Upper lobe of left lung (tissue), 6 donors: ENCODE results near the gene COX17. TPM values are rescaled to one million over a fixed set of nuclear protein-coding genes. Genes with fewer than 3 reads are reported as not detected.

Experiments
- ATAC-seq, 2 donors: fragments of 200-7000 bp; cut with Tn5 transposase; one replicate each; pipeline ENCODE4 v1.9.1; 2022; ENCODE audit warnings: mild to moderate bottlenecking in 2 of 2, moderate library complexity in 2 of 2; ENCODE audit not compliant: low FRiP score in 2 of 2
- DNase-seq, 2 donors: peaks; one replicate each; pipeline ENCODE4 v3.0.0-alpha.2; 2019 to 2020
- H3K27ac ChIP-seq, 4 donors: fragments of 200-600 bp; sonication (generic); one replicate each; pipeline ENCODE4 v1.5.1; 2016 to 2019
- H3K27me3 ChIP-seq, 4 donors: fragments of 200-600 bp; sonication (generic); one replicate each; pipeline ENCODE4 v1.5.1; 2017 to 2019
- H3K36me3 ChIP-seq, 4 donors: fragments of 200-600 bp; sonication (generic); one replicate each; pipeline ENCODE4 v1.5.1; 2016 to 2019
- H3K4me1 ChIP-seq, 4 donors: fragments of 200-600 bp; sonication (generic); one replicate each; pipeline ENCODE4 v1.5.1; 2018 to 2019
- H3K4me3 ChIP-seq, 4 donors: fragments of 200-600 bp; sonication (generic); one replicate each; pipeline ENCODE4 v1.5.1; 2017 to 2019; ENCODE audit warnings: mild to moderate bottlenecking in 2 of 4, moderate library complexity in 1 of 4
- H3K9me3 ChIP-seq, 4 donors: fragments of 200-600 bp; sonication (generic); one replicate each; pipeline ENCODE4 v1.5.1; 2018 to 2019
- CTCF ChIP-seq, 6 experiments: fragments of 450-650 bp in 4 of 6; fragments of 200-600 bp in 2 of 6; sonication (generic) in 2 of 6; IDR thresholded peaks; one replicate each; pipeline ENCODE4 v1.5.1; 2016 to 2019; ENCODE audit warnings: antibody characterized with exemption in 6 of 6
- EP300 ChIP-seq, 4 donors: sonication (generic); formaldehyde crosslinking; IDR thresholded peaks; one replicate each; pipeline ENCODE4 v1.5.1; 2017; ENCODE audit warnings: antibody characterized with exemption in 4 of 4, control low read depth in 2 of 4
- POLR2A ChIP-seq, 4 donors: fragments of 450-650 bp; IDR thresholded peaks; one replicate each; pipeline ENCODE4 v1.5.1; 2016 to 2017; ENCODE audit warnings: antibody characterized with exemption in 4 of 4, mild to moderate bottlenecking in 2 of 4
- POLR2AphosphoS5 ChIP-seq, 2 donors: sonication (generic); formaldehyde crosslinking; IDR thresholded peaks; one replicate each; pipeline ENCODE4 v1.5.1; 2017; ENCODE audit warnings: antibody characterized with exemption in 2 of 2
- WGBS, 2 donors: methylation state at CpG; one replicate each; pipeline ENCODE4 v1.1.5; 2017 to 2018; 5-methylcytosine and 5-hydroxymethylcytosine counted together
- total RNA-seq, 6 donors: library from RNA; depleted of rRNA in 4 of 6; stranded (reverse); fragments of >200 nt in 4 of 6; gene quantifications; one replicate each; pipeline versions ENCODE4 v1.1.0 to v1.2.1, GENCODE V29; 2016 to 2021
- donor health status: DM: no; HTN: no; CAD: no; lungs with moderate emphysema.
- donor health status: DM: no; HTN: yes; CAD: no; lungs with severe emphysema.

COX17 gene
- total RNA-seq, 6 donors from 2014 or later, result 32.3 to 60.8 (median 51.8) TPM

GRCh38 chr3:119677641-119677934 is 382 bp upstream of the COX17 start:
- TF ChIP-seq CTCF (IDR thresholded peaks at IDR 0.05) (no peak), POLR2A (IDR thresholded peaks at IDR 0.05) (no peak), EP300 (IDR thresholded peaks at IDR 0.05) (no peak), POLR2AphosphoS5 (IDR thresholded peaks at IDR 0.05) (no peak)
- ATAC-seq, result no peak

GRCh38 chr3:119676020-119676419 is 1.2 kb downstream of the COX17 start:
- peak overlapping the region in 3 of 4 donors; percentile 54 to 63 (median 62) for H3K4me3 ChIP-seq
- H3K27ac ChIP-seq, result peak overlapping the region; percentile 91 to 94 (median 93)
- ATAC-seq, result no peak
- H3K27me3 ChIP-seq, result no peaks in the 10 kb centered on the region
- peaks cover 14 to 31% (median 19%) of the 10 kb centered on the region in 4 donors for H3K4me1 ChIP-seq
- peaks cover under 1 to 37% (median 16%) of the 10 kb centered on the region in 4 donors for H3K36me3 ChIP-seq
- WGBS, 2 donors, result 19 to 52% methylated on average over 1 of the region's 1 CpG
- TF ChIP-seq CTCF (IDR thresholded peaks at IDR 0.05) (no peak), POLR2AphosphoS5 (IDR thresholded peaks at IDR 0.05) (no peak), EP300 (IDR thresholded peaks at IDR 0.05) (no peak), POLR2A (IDR thresholded peaks at IDR 0.05) (no peak)
- H3K9me3 ChIP-seq, result no peaks in the 10 kb centered on the region
- no peak for DNase-seq

More at GRCh38 chr3:119677641-119677934, 382 bp upstream of the COX17 start:
- Histone ChIP-seq H3K27ac (peak overlapping the region; percentile 91 to 94 (median 93)), H3K27me3 (no peaks in the 10 kb centered on the region), H3K36me3 (peaks cover 0 to 22% (median 14%) of the 10 kb centered on the region in 4 donors), H3K4me1 (peaks cover 14 to 34% (median 19%) of the 10 kb centered on the region in 4 donors), H3K9me3 (no peaks in the 10 kb centered on the region), H3K4me3 (peak overlapping the region in 3 of 4 donors; percentile 54 to 63 (median 62))
- DNase-seq, result no peak
- whole genome bisulfite sequencing, 2 donors, result 3 to 8% methylated on average over 6 of the region's 6 CpGs

GRCh38 chr3:119675188-119675874 is 1.9 kb downstream of the COX17 start:
- WGBS, 2 donors, result 78 to 81% methylated on average over 5 of the region's 5 CpGs
- peak overlapping the region; percentile 91 to 94 (median 93) for H3K27ac ChIP-seq

GRCh38 chr3:119673875-119674274 is 3.3 kb downstream of the COX17 start:
- TF ChIP-seq EP300 (IDR thresholded peaks at IDR 0.05) (no peak), POLR2AphosphoS5 (IDR thresholded peaks at IDR 0.05) (no peak), POLR2A (IDR thresholded peaks at IDR 0.05) (no peak), CTCF (IDR thresholded peaks at IDR 0.05) (no peak)
- Histone ChIP-seq H3K9me3 (no peaks in the 10 kb centered on the region), H3K4me3 (no peak overlapping the region), H3K27me3 (no peaks in the 10 kb centered on the region), H3K27ac (peak overlapping the region in 2 of 4 donors; percentile 28 to 91), H3K4me1 (peaks cover 23 to 37% (median 25%) of the 10 kb centered on the region in 4 donors), H3K36me3 (peaks cover 4 to 47% (median 16%) of the 10 kb centered on the region in 4 donors)
- WGBS, 2 donors, result 86 to 93% methylated on average over 17 to 18 of the region's 18 CpGs
- ATAC-seq (no peak), DNase-seq (peak in 1 of 2 donors; percentile 78)

More at GRCh38 chr3:119675188-119675874, 1.9 kb downstream of the COX17 start:
- peaks cover 4 to 39% (median 16%) of the 10 kb centered on the region in 4 donors for H3K36me3 ChIP-seq
- H3K4me3 ChIP-seq, result peak overlapping the region in 1 of 4 donors; percentile 62
- no peak for ATAC-seq
- no peaks in the 10 kb centered on the region for H3K9me3 ChIP-seq
- H3K27me3 ChIP-seq, result no peaks in the 10 kb centered on the region
- no peak for DNase-seq
- TF ChIP-seq EP300 (IDR thresholded peaks at IDR 0.05) (no peak), POLR2A (IDR thresholded peaks at IDR 0.05) (no peak), CTCF (IDR thresholded peaks at IDR 0.05) (no peak), POLR2AphosphoS5 (IDR thresholded peaks at IDR 0.05) (no peak)
- H3K4me1 ChIP-seq, result peaks cover 14 to 28% (median 20%) of the 10 kb centered on the region in 4 donors
